AG04450 (cell line): ENCODE results near the gene ZNF831. TPM values are rescaled to one million over a fixed set of nuclear protein-coding genes. Genes with fewer than 3 reads are reported as not detected.

Experiments used
- CTCF ChIA-PET: fragments of 300-600, 350-600 bp; formaldehyde crosslinking; extraction: SDS; loops from one replicate; lab custom pipeline; 2022; ENCODE audit warnings: antibody characterized with exemption, inconsistent platforms; lab: Charles Lee
- POLR2A ChIA-PET: fragments of 350-600 bp; formaldehyde crosslinking; extraction: SDS; loops from one replicate; lab custom pipeline; 2021; ENCODE audit warnings: antibody characterized with exemption, inconsistent platforms; lab: Yijun Ruan, JAX
- DNase-seq: peaks from one replicate; pipeline ENCODE4 v3.0.0-alpha.2; 2011; ENCODE audit warnings: low read depth, low spot score
- H3K27ac ChIP-seq: one replicate; pipeline ENCODE4 v1.5.1; 2012; ENCODE audit warnings: low read depth, low read length, control low read depth
- H3K27me3 ChIP-seq: one replicate; pipeline ENCODE4 v1.6.0; 2012; ENCODE audit warnings: low read length; ENCODE audit not compliant: control insufficient read depth, insufficient read depth
- H3K4me3 ChIP-seq: 2 replicates; pipeline ENCODE4 v1.5.1; 2011; ENCODE audit warnings: mild to moderate bottlenecking, low read depth, low read length, control low read depth
- H3K9me3 ChIP-seq: 2 replicates; pipeline ENCODE4 v1.5.1; 2012; ENCODE audit warnings: low read length; ENCODE audit not compliant: control insufficient read depth, insufficient read depth
- CTCF ChIP-seq: IDR thresholded peaks from 2 replicates; pipeline ENCODE4 v1.5.1; 2011; ENCODE audit warnings: low read depth, low read length, control low read depth, inconsistent platforms
- polyA plus RNA-seq: library from polyadenylated mRNA; depleted of rRNA; stranded (reverse); fragments of >200 nt; gene quantifications from 2 replicates; pipeline ENCODE4 v1.2.3, GENCODE V29; 2011

ZNF831 gene
- polyA plus RNA-seq, 1 experiment, result not detected

DNA sequence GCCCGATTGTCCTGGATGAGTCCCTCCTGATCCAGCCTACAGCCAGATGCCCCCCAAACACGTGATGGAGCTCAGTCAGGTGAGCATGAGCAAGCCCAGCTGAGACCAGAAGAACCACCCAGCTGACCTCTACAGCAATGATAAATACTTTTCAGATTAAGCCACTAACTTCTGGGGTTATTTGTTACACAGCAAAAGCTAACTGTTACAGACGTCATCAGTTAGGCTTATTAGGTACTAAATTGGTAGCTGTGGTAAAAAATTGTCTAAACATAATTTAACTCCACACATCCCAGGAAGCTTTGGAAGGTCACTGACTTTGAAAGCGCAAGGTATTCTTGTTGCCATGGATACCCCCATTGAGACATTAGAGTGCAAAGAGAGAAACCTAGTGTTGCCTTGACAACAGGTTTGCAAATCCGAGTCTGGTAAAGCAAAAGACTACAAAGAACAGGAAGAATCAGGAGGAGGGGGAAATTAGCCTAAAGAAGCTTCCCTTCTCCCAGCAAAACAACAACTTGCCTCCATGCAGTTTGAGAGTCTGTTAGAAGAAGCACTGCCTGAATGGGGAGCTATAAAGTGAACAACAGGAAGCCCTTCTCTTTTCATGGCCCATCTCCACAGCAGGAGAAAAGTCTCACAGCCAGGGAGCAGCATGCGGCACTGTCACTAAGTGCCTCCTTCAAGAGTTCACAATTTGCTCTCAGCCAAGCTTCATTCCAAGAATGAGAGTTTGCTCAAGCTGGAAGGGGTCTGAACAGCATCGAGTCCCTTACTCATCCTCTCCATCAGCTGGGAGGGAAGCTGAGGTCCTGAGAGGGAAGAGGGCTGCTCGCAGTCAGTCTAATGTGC is 41.7 kb upstream of the ZNF831 start:
- Histone ChIP-seq H3K27me3 (no peaks in the 10 kb centered on the region), H3K4me3 (no peak overlapping the region), H3K9me3 (no peaks in the 10 kb centered on the region), H3K27ac (no peak overlapping the region)
- CTCF ChIA-PET, result interaction anchor here (0.6 to 0.7 kb wide), 2 partner anchors 34 to 217 kb away, joined by 3 to 6 read pairs; no protein-coding TSS in a partner anchor
- POLR2A ChIA-PET, result no interaction called here
- DNase-seq, result no peak
- TF ChIP-seq CTCF, result no peak

GRCh38 chr20:59122566-59122919 is 41.1 kb upstream of the ZNF831 start:
- no peak overlapping the region for H3K4me3 ChIP-seq
- H3K9me3 ChIP-seq, result no peaks in the 10 kb centered on the region
- no peak overlapping the region for H3K27ac ChIP-seq
- ChIA-PET CTCF (interaction anchor here (0.6 kb wide), 1 partner anchor 218 kb away, joined by 3 read pairs; no protein-coding TSS in a partner anchor), POLR2A (no interaction called here)
- DNase-seq, result no peak
- no peak for TF ChIP-seq CTCF
- H3K27me3 ChIP-seq, result no peaks in the 10 kb centered on the region

- no peak for TF ChIP-seq CTCF
- CTCF ChIA-PET, result interaction anchor here (0.6 kb wide), 1 partner anchor 218 kb away, joined by 3 read pairs; no protein-coding TSS in a partner anchor
- Histone ChIP-seq H3K27ac (no peak overlapping the region), H3K27me3 (no peaks in the 10 kb centered on the region), H3K9me3 (no peaks in the 10 kb centered on the region), H3K4me3 (no peak overlapping the region)
- POLR2A ChIA-PET, result no interaction called here
- no peak for DNase-seq
Observed at GRCh38 chr20:59123011-59123677, 40.5 kb upstream of the ZNF831 start.

DNA sequence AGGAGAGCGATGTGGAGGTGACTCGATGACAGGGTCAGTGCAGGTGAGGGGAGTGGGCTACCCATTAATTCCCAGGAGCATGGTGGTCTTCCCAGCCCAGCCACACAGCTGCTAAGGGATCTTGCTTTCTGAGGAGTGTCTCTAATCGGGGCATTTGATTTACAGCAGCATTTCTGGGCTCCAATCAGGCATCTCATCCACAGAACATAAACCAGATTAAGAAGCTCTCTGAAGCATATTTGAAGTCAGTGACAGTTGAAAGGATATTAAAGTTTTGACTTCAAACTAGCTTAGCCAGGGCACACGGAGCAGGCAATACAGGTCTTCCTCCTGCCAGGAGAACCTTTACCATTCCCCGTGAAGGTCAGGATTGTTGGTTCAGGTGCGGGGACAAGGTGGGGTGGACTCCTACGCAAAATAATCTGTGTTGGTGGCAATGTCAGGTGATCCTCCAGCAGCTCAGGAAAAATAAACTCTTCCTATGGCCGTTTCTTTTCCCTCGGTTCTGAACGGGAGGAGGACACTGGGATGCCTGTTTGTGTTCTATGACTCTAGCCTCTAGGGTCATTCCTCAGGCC is 39.9 kb upstream of the ZNF831 start:
- H3K27me3 ChIP-seq, result no peaks in the 10 kb centered on the region
- POLR2A ChIA-PET, result no interaction called here
- H3K27ac ChIP-seq, result no peak overlapping the region
- H3K9me3 ChIP-seq, result no peaks in the 10 kb centered on the region
- DNase-seq, result no peak
- CTCF ChIA-PET, result no interaction called here
- no peak for TF ChIP-seq CTCF
- no peak overlapping the region for H3K4me3 ChIP-seq
